ENCODE results near the gene ZAR1. TPM values are rescaled to one million over a fixed set of nuclear protein-coding genes. Genes with fewer than 3 reads are reported as not detected.
"Not testable (repeated sequence)": the region's sequence is repeated elsewhere in the genome, so short reads cannot be mapped to it uniquely, and the experiment has no call there.

Gene ZAR1, protein sequence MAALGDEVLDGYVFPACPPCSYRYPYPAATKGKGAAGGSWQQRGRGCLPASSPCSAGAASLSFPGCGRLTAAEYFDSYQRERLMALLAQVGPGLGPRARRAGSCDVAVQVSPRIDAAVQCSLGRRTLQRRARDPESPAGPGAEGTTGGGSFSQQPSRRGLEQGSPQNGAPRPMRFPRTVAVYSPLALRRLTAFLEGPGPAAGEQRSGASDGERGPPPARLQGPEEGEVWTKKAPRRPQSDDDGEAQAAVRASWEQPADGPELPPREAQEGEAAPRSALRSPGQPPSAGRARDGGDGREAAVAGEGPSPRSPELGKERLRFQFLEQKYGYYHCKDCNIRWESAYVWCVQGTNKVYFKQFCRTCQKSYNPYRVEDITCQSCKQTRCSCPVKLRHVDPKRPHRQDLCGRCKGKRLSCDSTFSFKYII
- total RNA-seq (not detected), polyA plus RNA-seq (under 1 TPM in 1 of 2 donors, not detected in 1; 0.22 TPM)
- long read RNA-seq, donor 1, result 0 reads
- long read RNA-seq, donor 2, result 0 reads
- long read RNA-seq, donor 3, result 0 reads
- long read RNA-seq, donor 4, result 0 reads
- long read RNA-seq, donor 5, result 0 reads

- peaks cover 0 to 2% (median 0%) of the 10 kb centered on the region in 4 donors for H3K9me3 ChIP-seq (ENCODE audit: control insufficient read depth in 4 of 4, insufficient read depth in 3 of 4, low read length in 3 of 4)
- peaks cover 5 to 67% (median 64%) of the 10 kb centered on the region in 3 donors for H3K27me3 ChIP-seq (ENCODE audit: control insufficient read depth in 3 of 3, insufficient read depth in 3 of 3, low read length in 2 of 3)
- H3K9ac ChIP-seq (ENCODE audit: insufficient read depth in 1 of 2, low read length in 2 of 2), result no peak within 1 kb of the TSS
- TF ChIP-seq, protein P1, sequence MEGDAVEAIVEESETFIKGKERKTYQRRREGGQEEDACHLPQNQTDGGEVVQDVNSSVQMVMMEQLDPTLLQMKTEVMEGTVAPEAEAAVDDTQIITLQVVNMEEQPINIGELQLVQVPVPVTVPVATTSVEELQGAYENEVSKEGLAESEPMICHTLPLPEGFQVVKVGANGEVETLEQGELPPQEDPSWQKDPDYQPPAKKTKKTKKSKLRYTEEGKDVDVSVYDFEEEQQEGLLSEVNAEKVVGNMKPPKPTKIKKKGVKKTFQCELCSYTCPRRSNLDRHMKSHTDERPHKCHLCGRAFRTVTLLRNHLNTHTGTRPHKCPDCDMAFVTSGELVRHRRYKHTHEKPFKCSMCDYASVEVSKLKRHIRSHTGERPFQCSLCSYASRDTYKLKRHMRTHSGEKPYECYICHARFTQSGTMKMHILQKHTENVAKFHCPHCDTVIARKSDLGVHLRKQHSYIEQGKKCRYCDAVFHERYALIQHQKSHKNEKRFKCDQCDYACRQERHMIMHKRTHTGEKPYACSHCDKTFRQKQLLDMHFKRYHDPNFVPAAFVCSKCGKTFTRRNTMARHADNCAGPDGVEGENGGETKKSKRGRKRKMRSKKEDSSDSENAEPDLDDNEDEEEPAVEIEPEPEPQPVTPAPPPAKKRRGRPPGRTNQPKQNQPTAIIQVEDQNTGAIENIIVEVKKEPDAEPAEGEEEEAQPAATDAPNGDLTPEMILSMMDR (IDR thresholded peaks at IDR 0.05; ENCODE audit: control extremely low read depth, extremely low read depth), result no peak
- H3K4me1 ChIP-seq (ENCODE audit: control insufficient read depth in 5 of 5, insufficient read depth in 5 of 5, low read length in 5 of 5), result peaks cover 0 to 12% (median 0%) of the 10 kb centered on the region in 5 donors
- no peak within 1 kb of the TSS for H3K27ac ChIP-seq (ENCODE audit: low read depth in 1 of 2, low read length in 1 of 2)
- H3K36me3 ChIP-seq (ENCODE audit: control insufficient read depth in 4 of 4, insufficient read depth in 4 of 4, low read length in 4 of 4), result no peaks in the 10 kb centered on the region
- ATAC-seq (ENCODE audit: insufficient read depth, low FRiP score) (peak; percentile 20), DNase-seq (no peak)
- peak within 1 kb of the TSS; percentile 36 for H3K4me3 ChIP-seq
- WGBS, 2 donors, result 3 to 5% methylated on average over 66 to 80 of the region's 80 CpGs
Observed at GRCh38 chr4:48490012-48490679, at the start of gene ZAR1. Gene ZAR1 (plus strand): TSS chr4:48490252. CDS start chr4:48490292, 40 bp downstream.

- not testable (repeated sequence) for H3K27ac ChIP-seq (ENCODE audit: low read depth in 1 of 2, low read length in 1 of 2); H3K36me3 ChIP-seq (ENCODE audit: control insufficient read depth in 4 of 4, insufficient read depth in 4 of 4, low read length in 4 of 4); ATAC-seq (ENCODE audit: insufficient read depth, low FRiP score); H3K9me3 ChIP-seq (ENCODE audit: control insufficient read depth in 4 of 4, insufficient read depth in 3 of 4, low read length in 3 of 4); H3K4me3 ChIP-seq; DNase-seq; H3K27me3 ChIP-seq (ENCODE audit: control insufficient read depth in 3 of 3, insufficient read depth in 3 of 3, low read length in 2 of 3); H3K9ac ChIP-seq (ENCODE audit: insufficient read depth in 1 of 2, low read length in 2 of 2); H3K4me1 ChIP-seq (ENCODE audit: control insufficient read depth in 5 of 5, insufficient read depth in 5 of 5, low read length in 5 of 5)
- 48 to 71% methylated on average over 5 of the region's 5 CpGs for WGBS, 2 donors
Observed at GRCh38 chr4:48440914-48441313, 49.1 kb upstream of the ZAR1 start.

DNA sequence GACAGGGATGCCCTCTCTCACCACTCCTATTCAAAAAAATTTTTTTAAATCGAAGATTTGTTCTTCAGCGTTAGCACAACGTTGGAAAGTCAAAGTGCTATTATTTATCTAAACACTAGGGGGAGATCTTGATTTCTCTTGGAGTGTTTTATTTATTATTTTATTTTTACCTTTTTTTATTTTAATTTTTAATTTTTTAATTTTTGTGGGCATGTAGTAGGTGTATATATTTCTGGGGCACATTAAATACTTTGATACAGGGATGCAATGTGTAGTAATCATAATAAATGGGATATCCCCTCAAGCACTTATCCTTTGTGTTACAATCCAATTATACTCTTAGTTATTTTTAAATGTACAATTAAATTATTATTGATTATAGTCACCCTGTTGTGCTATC lies 44.3 kb upstream of the ZAR1 start:
- Histone ChIP-seq H3K9ac (ENCODE audit: insufficient read depth in 1 of 2, low read length in 2 of 2) (no peak overlapping the region), H3K4me3 (no peak overlapping the region), H3K36me3 (ENCODE audit: control insufficient read depth in 4 of 4, insufficient read depth in 4 of 4, low read length in 4 of 4) (no peaks in the 10 kb centered on the region), H3K4me1 (ENCODE audit: control insufficient read depth in 5 of 5, insufficient read depth in 5 of 5, low read length in 5 of 5) (no peaks in the 10 kb centered on the region), H3K27ac (ENCODE audit: low read depth in 1 of 2, low read length in 1 of 2) (no peak overlapping the region), H3K9me3 (ENCODE audit: control insufficient read depth in 4 of 4, insufficient read depth in 3 of 4, low read length in 3 of 4) (no peaks in the 10 kb centered on the region), H3K27me3 (ENCODE audit: control insufficient read depth in 3 of 3, insufficient read depth in 3 of 3, low read length in 2 of 3) (no peaks in the 10 kb centered on the region)
- DNase-seq, result peak in 1 of 3 donors; percentile 15
- no peak for ATAC-seq (ENCODE audit: insufficient read depth, low FRiP score)
- WGBS, 2 donors, result 7 to 15% methylated on average over 3 of the region's 3 CpGs
- TF ChIP-seq, protein P1 (IDR thresholded peaks at IDR 0.05; ENCODE audit: control extremely low read depth, extremely low read depth), result no peak

DNA sequence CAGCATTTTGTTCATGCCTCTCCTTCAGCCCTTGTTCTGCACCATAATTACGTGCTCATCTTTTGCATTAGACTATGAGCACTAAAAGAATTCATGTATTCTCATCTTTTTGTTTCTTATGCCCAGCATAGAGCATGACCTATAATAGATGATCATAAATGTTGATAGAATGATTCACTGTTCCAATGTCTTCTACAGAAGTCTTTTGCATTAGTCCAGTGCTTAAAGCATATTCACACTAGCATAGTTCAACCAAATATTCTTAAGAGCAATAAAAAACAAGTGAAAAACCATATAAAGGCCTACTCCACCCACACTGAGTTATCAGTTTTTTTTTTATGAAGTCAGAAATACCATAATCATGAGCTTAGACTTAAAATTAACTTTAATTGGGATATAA lies 43.4 kb upstream of the ZAR1 start:
- TF ChIP-seq, protein P1 (IDR thresholded peaks at IDR 0.05; ENCODE audit: control extremely low read depth, extremely low read depth), result no peak
- Histone ChIP-seq H3K27ac (ENCODE audit: low read depth in 1 of 2, low read length in 1 of 2) (no peak overlapping the region), H3K4me1 (ENCODE audit: control insufficient read depth in 5 of 5, insufficient read depth in 5 of 5, low read length in 5 of 5) (no peaks in the 10 kb centered on the region), H3K36me3 (ENCODE audit: control insufficient read depth in 4 of 4, insufficient read depth in 4 of 4, low read length in 4 of 4) (no peaks in the 10 kb centered on the region), H3K27me3 (ENCODE audit: control insufficient read depth in 3 of 3, insufficient read depth in 3 of 3, low read length in 2 of 3) (no peaks in the 10 kb centered on the region), H3K4me3 (no peak overlapping the region), H3K9ac (ENCODE audit: insufficient read depth in 1 of 2, low read length in 2 of 2) (no peak overlapping the region), H3K9me3 (ENCODE audit: control insufficient read depth in 4 of 4, insufficient read depth in 3 of 4, low read length in 3 of 4) (no peaks in the 10 kb centered on the region)
- DNase-seq (no peak), ATAC-seq (ENCODE audit: insufficient read depth, low FRiP score) (no peak)
- 90 to 95% methylated on average over 1 of the region's 1 CpG for WGBS, 2 donors
